ENCODE results near the gene TMEM258. TPM values are rescaled to one million over a fixed set of nuclear protein-coding genes. Genes with fewer than 3 reads are reported as not detected.

The TMEM258 gene
- total and polyA plus RNA-seq, 10 of the 15 experiments (the other 5 are each of a cell fraction or from before 2014, with no cell fraction given), result 160 to 840 (median 326) TPM

- TF ChIP-seq SKIL (IDR thresholded peaks at IDR 0.05; ENCODE audit: low read depth, poor library complexity, severe bottlenecking) (no peak), SMARCA5 (IDR thresholded peaks at IDR 0.05) (peak; percentile 91), IKZF1 (conservative IDR thresholded peaks at IDR 0.05) (peak; percentile 55; the same call in 1 of the 2 replicates), RELA (IDR thresholded peaks at IDR 0.05; ENCODE audit: borderline replicate concordance, partially characterized antibody) (peak; percentile 21), ZSCAN29 (IDR thresholded peaks at IDR 0.05) (no peak), RAD21 (IDR thresholded peaks at IDR 0.05; ENCODE audit: insufficient read depth, low read depth, low read length) (0 out of 2 replicates have a peak, but pooled peaks have one; percentile 13), MAX (IDR thresholded peaks at IDR 0.05; ENCODE audit: low read depth, low read length) (no peak), MTA3 (IDR thresholded peaks at IDR 0.05; ENCODE audit: borderline replicate concordance, low read length) (no peak), E4F1 (IDR thresholded peaks at IDR 0.05; ENCODE audit: borderline replicate concordance, partially characterized antibody) (no peak), MYC (IDR thresholded peaks at IDR 0.05; ENCODE audit: insufficient read depth, insufficient read length, insufficient replicate concordance, low read length, severe bottlenecking) (no peak), IRF5 (IDR thresholded peaks at IDR 0.05; ENCODE audit: borderline replicate concordance) (no peak), E2F4 (IDR thresholded peaks at IDR 0.05; ENCODE audit: low read depth, low read length) (no peak), BACH1 (IDR thresholded peaks at IDR 0.05; ENCODE audit: borderline replicate concordance) (0 out of 2 replicates have a peak, but pooled peaks have one; percentile 53), TBL1XR1 (IDR thresholded peaks at IDR 0.05; ENCODE audit: low read depth, low read length) (no peak), LARP7 (IDR thresholded peaks at IDR 0.05) (peak; percentile 59; the same call in 1 of the 2 replicates), NKRF (conservative IDR thresholded peaks at IDR 0.05) (peak; percentile 50; the same call in 1 of the 2 replicates), NR2F1 (conservative IDR thresholded peaks at IDR 0.05) (0 out of 2 replicates have a peak, but pooled peaks have one; percentile 47), BHLHE40 (IDR thresholded peaks at IDR 0.05; ENCODE audit: borderline replicate concordance in 1 of 2, low read depth in 2 of 2, low read length in 1 of 2) (peak; percentile 10 to 21; a peak in 1 of 4 replicates), SIN3A (IDR thresholded peaks at IDR 0.05; ENCODE audit: low read depth, low read length) (no peak)
Observed at GRCh38 chr11:61752117-61752924, 40.1 kb downstream of the TMEM258 start, which contains the start of gene MYRF (continued).

All from GM12878 (cell line).